ENCODE measurements around the gene AGFG2.
A peak's percentile ranks its signal among the peaks of the same experiment; 100 is the strongest.

AGFG2 gene

DNA sequence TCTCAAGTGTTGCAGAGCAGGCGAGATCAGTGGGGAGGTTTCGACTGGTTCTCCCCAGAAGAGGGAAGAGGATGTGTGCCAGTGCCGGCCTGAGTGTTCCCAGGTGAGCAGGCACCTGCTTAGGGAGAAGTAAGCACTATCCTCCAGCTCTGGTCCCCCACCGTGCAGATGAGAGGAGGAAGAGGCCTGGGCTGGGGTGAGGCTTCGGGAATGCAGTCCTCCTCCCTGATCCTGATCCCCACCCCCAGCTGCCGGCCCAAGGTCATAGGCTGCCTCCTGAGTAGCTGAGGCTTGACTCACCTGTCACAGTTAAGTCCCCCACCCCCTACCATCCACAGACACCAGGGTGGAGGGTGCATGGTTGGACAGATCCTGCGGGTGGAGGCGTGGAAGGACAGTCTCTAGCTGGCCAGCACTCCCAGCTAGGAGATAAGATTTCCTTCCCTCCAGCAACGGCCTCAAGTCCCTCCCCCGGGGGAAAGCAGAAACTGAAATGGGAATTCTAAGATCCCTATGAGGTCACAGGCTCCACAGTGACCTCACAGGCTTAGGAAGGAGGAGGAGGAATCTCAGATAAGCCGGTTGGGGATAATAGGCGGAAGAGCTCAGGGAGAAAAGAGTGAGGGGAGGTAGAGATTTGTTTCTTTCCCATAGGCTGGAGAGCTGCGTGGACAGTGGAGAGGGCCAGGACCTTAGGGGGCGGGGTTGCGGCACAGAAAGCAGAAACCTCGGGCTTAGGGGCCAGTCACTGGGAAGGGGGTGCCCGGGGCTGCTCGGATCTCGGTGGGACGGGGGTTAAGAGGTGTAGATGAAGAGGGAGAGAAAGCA is 45.9 kb downstream of the AGFG2 start (continued):
- peak; percentile 37; the same call in 1 of the 2 replicates for TF ChIP-seq ZIC2 (tag by site-specific recombination; IDR thresholded peaks at IDR 0.05)
- no peak for TF ChIP-seq TRIM28 (IDR thresholded peaks at IDR 0.05; ENCODE audit: borderline replicate concordance, low read length)
- 0 out of 2 replicates have a peak, but pooled peaks have one; percentile 42 for TF ChIP-seq IKZF3 (tag by site-specific recombination; IDR thresholded peaks at IDR 0.05)
- TF ChIP-seq, protein P1, sequence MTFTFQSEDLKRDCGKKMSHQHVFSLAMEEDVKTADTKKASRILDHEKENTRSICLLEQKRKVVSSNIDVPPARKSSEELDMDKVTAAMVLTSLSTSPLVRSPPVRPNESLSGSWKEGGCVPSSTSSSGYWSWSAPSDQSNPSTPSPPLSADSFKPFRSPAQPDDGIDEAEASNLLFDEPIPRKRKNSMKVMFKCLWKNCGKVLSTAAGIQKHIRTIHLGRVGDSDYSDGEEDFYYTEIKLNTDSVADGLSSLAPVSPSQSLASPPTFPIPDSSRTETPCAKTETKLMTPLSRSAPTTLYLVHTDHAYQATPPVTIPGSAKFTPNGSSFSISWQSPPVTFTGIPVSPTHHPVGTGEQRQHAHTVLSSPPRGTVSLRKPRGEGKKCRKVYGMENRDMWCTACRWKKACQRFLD (tag by site-specific recombination; IDR thresholded peaks at IDR 0.05): no peak
- no peak for TF ChIP-seq ZNF610 (tag by site-specific recombination; IDR thresholded peaks at IDR 0.05; ENCODE audit: borderline replicate concordance)
- no peak for TF ChIP-seq ZNF133 (tag by site-specific recombination; IDR thresholded peaks at IDR 0.05)
- TF ChIP-seq KLF8 (tag by site-specific recombination; IDR thresholded peaks at IDR 0.05): 0 out of 2 replicates have a peak, but pooled peaks have one; percentile 13

DNA sequence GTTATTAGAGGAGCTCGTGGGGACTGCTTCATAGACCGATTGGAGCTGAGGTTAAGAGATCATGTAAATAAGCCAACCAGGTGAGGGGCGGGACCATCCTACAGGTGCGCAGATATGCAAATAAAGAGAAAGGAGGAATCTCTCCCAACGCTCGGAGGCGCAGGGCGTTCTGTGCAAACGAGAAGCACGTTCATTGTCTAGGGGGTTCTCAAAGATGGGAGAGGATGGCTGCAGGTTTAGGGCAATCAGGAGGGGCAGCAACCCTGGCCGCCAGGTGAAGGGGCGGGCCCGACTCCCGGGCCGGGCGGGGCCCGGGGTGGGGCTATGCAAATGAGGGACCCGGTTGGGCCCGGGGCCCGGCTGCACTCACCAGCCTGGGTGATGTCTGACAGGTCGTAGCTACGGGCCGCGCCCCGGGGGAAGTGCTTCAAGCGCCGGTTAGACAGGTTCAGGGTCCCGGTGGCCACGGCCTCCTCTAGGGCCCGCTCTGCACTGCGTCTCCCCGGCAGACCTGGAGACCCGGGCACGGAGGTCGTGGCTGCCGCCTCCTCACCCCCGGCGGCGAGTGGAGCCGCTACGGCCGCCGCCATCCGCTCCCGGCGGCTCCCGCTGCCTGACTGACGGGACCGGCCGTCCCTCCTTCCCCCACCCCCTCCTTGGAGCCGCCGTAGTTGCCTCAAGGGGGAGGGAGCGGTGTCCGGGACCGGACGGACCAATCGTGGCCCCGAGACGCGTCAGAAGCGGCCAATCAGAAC is 46.7 kb downstream of the AGFG2 start, which contains the start of gene LRCH4:
LRCH4 (minus strand) TSS at position 619 of the 755 bp plus-strand sequence; CDS start at position 590, 29 bp downstream.
- Histone ChIP-seq H3K9me3 (ENCODE audit: control insufficient read depth, insufficient read depth, low read depth, low read length) (no peaks in the 10 kb centered on the region), H3K36me3 (ENCODE audit: control insufficient read depth in 2 of 2, insufficient read depth in 1 of 2, low read length in 2 of 2) (peaks cover under 1 to 19% of the 10 kb centered on the region in 2 experiments; a peak in 2 of 3 replicates), H3K27ac (ENCODE audit: extremely low read depth, low read depth, low read length) (peak within 1 kb of the TSS; percentile 73), H3K4me1 (ENCODE audit: control insufficient read depth, insufficient read depth, low read length) (peaks cover 12% of the 10 kb centered on the region), H3K4me3 (ENCODE audit: low read depth, low read length) (peak within 1 kb of the TSS; percentile 90)
- ChIA-PET CTCF (interaction anchor here (0.6 to 4.2 kb wide), 15 partner anchors 9 to 267 kb away, joined by 3 to 25 read pairs (median 5); partner anchors contain the start of genes AGFG2 and SLC12A9), POLR2A (interaction anchor here (0.6 to 3.7 kb wide), 75 partner anchors 8 to 632 kb away, joined by 3 to 91 read pairs (median 5); partner anchors contain the start of genes ACTL6B, AGFG2, AP4M1 and GIGYF1)
- TF ChIP-seq ZNF747 (tag by site-specific recombination; IDR thresholded peaks at IDR 0.05) (no peak), KLF16 (tag by site-specific recombination; IDR thresholded peaks at IDR 0.05) (peak; percentile 96), ZNF2 (tag by site-specific recombination; IDR thresholded peaks at IDR 0.05) (peak; percentile 84), KLF8 (tag by site-specific recombination; IDR thresholded peaks at IDR 0.05) (peak; percentile 89), ZNF169 (tag by site-specific recombination; IDR thresholded peaks at IDR 0.05) (no peak), HOXC10 (CRISPR knock-in tag; IDR thresholded peaks at IDR 0.05) (no peak), YY1 (tag by site-specific recombination; IDR thresholded peaks at IDR 0.05) (peak; percentile 80; the same call in 1 of the 2 replicates), ZBTB20 (tag by site-specific recombination; IDR thresholded peaks at IDR 0.05) (peak; percentile 97), OSR2 (tag by site-specific recombination; IDR thresholded peaks at IDR 0.05) (peak; percentile 52; the same call in 1 of the 2 replicates), ZNF157 (tag by site-specific recombination; IDR thresholded peaks at IDR 0.05) (no peak), ZNF521 (tag by site-specific recombination; IDR thresholded peaks at IDR 0.05) (no peak), ZNF623 (tag by site-specific recombination; IDR thresholded peaks at IDR 0.05) (peak; percentile 11; the same call in 1 of the 2 replicates), GLIS2 (tag by site-specific recombination; IDR thresholded peaks at IDR 0.05) (no peak), ZNF48 (tag by site-specific recombination; IDR thresholded peaks at IDR 0.05) (no peak), ZNF600 (tag by site-specific recombination; IDR thresholded peaks at IDR 0.05) (peak; percentile 63), ZNF610 (tag by site-specific recombination; IDR thresholded peaks at IDR 0.05; ENCODE audit: borderline replicate concordance) (peak; percentile 92; the same call in 1 of the 2 replicates), SALL2 (tag by site-specific recombination; IDR thresholded peaks at IDR 0.05; ENCODE audit: borderline replicate concordance) (no peak), ZFHX2 (tag by site-specific recombination; conservative IDR thresholded peaks at IDR 0.05) (peak; percentile 46; the same call in 1 of the 2 replicates), ZNF549 (tag by site-specific recombination; IDR thresholded peaks at IDR 0.05) (no peak)
- TF ChIP-seq, protein P2, sequence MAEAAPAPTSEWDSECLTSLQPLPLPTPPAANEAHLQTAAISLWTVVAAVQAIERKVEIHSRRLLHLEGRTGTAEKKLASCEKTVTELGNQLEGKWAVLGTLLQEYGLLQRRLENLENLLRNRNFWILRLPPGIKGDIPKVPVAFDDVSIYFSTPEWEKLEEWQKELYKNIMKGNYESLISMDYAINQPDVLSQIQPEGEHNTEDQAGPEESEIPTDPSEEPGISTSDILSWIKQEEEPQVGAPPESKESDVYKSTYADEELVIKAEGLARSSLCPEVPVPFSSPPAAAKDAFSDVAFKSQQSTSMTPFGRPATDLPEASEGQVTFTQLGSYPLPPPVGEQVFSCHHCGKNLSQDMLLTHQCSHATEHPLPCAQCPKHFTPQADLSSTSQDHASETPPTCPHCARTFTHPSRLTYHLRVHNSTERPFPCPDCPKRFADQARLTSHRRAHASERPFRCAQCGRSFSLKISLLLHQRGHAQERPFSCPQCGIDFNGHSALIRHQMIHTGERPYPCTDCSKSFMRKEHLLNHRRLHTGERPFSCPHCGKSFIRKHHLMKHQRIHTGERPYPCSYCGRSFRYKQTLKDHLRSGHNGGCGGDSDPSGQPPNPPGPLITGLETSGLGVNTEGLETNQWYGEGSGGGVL (tag by site-specific recombination; IDR thresholded peaks at IDR 0.05): peak; percentile 64
- TF ChIP-seq, protein P3, sequence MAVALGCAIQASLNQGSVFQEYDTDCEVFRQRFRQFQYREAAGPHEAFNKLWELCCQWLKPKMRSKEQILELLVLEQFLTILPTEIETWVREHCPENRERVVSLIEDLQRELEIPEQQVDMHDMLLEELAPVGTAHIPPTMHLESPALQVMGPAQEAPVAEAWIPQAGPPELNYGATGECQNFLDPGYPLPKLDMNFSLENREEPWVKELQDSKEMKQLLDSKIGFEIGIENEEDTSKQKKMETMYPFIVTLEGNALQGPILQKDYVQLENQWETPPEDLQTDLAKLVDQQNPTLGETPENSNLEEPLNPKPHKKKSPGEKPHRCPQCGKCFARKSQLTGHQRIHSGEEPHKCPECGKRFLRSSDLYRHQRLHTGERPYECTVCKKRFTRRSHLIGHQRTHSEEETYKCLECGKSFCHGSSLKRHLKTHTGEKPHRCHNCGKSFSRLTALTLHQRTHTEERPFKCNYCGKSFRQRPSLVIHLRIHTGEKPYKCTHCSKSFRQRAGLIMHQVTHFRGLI (tag by site-specific recombination; IDR thresholded peaks at IDR 0.05): peak; percentile 64; the same call in 1 of the 2 replicates
- TF ChIP-seq, protein P4, sequence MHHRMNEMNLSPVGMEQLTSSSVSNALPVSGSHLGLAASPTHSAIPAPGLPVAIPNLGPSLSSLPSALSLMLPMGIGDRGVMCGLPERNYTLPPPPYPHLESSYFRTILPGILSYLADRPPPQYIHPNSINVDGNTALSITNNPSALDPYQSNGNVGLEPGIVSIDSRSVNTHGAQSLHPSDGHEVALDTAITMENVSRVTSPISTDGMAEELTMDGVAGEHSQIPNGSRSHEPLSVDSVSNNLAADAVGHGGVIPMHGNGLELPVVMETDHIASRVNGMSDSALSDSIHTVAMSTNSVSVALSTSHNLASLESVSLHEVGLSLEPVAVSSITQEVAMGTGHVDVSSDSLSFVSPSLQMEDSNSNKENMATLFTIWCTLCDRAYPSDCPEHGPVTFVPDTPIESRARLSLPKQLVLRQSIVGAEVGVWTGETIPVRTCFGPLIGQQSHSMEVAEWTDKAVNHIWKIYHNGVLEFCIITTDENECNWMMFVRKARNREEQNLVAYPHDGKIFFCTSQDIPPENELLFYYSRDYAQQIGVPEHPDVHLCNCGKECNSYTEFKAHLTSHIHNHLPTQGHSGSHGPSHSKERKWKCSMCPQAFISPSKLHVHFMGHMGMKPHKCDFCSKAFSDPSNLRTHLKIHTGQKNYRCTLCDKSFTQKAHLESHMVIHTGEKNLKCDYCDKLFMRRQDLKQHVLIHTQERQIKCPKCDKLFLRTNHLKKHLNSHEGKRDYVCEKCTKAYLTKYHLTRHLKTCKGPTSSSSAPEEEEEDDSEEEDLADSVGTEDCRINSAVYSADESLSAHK (tag by site-specific recombination; IDR thresholded peaks at IDR 0.05): peak; percentile 65
